GM19372 (cell line): ENCODE measurements around the gene EIF4B.

Experiments
- ATAC-seq: cut with Tn5 transposase; IDR thresholded peaks from one replicate; pipeline ENCODE4 v1.9.1; 2021; ENCODE audit warnings: mild to moderate bottlenecking, low read depth, moderate library complexity; ENCODE audit not compliant: unreplicated experiment

The EIF4B gene

GRCh38 chr12:53056901-53057300 lies 50.6 kb downstream of the EIF4B start:
- no peak for ATAC-seq

- ATAC-seq = no peak
Observed at GRCh38 chr12:53057816-53058500, 51.7 kb downstream of the EIF4B start.

- ATAC-seq = no peak
Observed at GRCh38 chr12:53058674-53059433, 52.6 kb downstream of the EIF4B start.

GRCh38 chr12:53059434-53060063 lies 53.3 kb downstream of the EIF4B start:
- ATAC-seq = no peak

GRCh38 chr12:53060064-53060720 lies 53.9 kb downstream of the EIF4B start:
- ATAC-seq = no peak

GRCh38 chr12:53060721-53061276 lies 54.5 kb downstream of the EIF4B start:
- ATAC-seq = no peak

- ATAC-seq = no peak
Observed at GRCh38 chr12:53061404-53062010, 55.3 kb downstream of the EIF4B start.

- ATAC-seq = no peak
Observed at GRCh38 chr12:53062011-53062961, 56.0 kb downstream of the EIF4B start.

GRCh38 chr12:53062977-53063707 lies 56.9 kb downstream of the EIF4B start:
- ATAC-seq = no peak

- no peak for ATAC-seq
Observed at GRCh38 chr12:53063708-53064612, 57.7 kb downstream of the EIF4B start.

- ATAC-seq = no peak
Observed at GRCh38 chr12:53064613-53065436, 58.6 kb downstream of the EIF4B start.

GRCh38 chr12:53065470-53065869 lies 59.2 kb downstream of the EIF4B start:
- no peak for ATAC-seq

- ATAC-seq = no peak
Observed at GRCh38 chr12:53065975-53066931, 60.0 kb downstream of the EIF4B start.

GRCh38 chr12:53067074-53067992 lies 61.1 kb downstream of the EIF4B start:
- no peak for ATAC-seq
